Gastroesophageal sphincter (tissue), 3 donors: ENCODE results near the gene EGLN2.
"Not testable (repeated sequence)": the region's sequence is repeated elsewhere in the genome, so short reads cannot be mapped to it uniquely, and the experiment has no call there.

Experiments used
- CTCF ChIP-seq, 4 experiments: fragments of 200-600 bp in 2 of 4; fragments of 450-650 bp in 2 of 4; sonication (generic) in 1 of 4; IDR thresholded peaks; one replicate each; pipeline ENCODE4 v1.5.1; 2017 to 2019; ENCODE audit warnings: antibody characterized with exemption in 4 of 4, mild to moderate bottlenecking in 2 of 4, moderate library complexity in 2 of 4
- POLR2A ChIP-seq, 2 donors: fragments of 450-650 bp; IDR thresholded peaks; one replicate each; pipeline ENCODE4 v1.6.1; 2017; ENCODE audit warnings: antibody characterized with exemption in 2 of 2, mild to moderate bottlenecking in 2 of 2, moderate library complexity in 1 of 2

DNA sequence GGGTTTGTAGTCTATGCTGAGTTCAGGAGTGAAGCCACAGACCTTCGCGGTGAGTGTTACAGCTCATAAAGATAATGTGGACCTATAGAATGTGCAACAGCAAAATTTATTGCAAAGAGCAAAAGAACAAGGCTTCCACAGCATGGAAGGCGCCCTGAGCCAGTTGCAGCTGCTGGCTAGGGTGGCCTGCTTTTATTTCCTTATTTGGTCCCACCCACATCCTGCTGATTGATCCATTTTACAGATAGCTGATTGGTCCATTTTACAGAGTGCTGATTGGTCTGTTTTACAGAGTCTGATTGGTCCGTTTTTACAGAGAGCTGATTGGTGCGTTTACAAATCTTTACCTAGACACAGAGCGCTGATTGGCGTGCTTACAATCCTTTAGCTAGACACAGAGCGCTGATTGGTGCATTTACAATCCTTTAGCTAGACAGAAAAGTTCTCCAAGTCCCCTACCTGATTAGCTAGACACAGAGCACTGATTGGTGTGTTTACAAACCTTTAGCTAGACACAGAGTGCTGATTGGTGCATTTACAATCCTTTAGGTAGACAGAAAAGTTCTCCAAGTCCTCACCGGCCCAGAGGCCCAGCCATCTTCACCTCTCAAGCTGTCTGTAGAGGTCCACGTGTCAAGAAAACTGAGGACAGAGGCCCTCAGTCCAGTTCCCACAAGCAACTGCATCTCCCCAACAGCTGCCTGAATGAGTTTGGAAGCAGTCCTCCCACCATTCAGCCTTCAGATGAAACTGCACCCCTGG lies 27.7 kb upstream of the EGLN2 start:
- not testable (repeated sequence) for TF ChIP-seq CTCF, POLR2A (IDR thresholded peaks at IDR 0.05)
